ENCODE measurements around the gene TUBB1.
"Not testable (repeated sequence)": the region's sequence is repeated elsewhere in the genome, so short reads cannot be mapped to it uniquely, and the experiment has no call there.

The TUBB1 gene

DNA sequence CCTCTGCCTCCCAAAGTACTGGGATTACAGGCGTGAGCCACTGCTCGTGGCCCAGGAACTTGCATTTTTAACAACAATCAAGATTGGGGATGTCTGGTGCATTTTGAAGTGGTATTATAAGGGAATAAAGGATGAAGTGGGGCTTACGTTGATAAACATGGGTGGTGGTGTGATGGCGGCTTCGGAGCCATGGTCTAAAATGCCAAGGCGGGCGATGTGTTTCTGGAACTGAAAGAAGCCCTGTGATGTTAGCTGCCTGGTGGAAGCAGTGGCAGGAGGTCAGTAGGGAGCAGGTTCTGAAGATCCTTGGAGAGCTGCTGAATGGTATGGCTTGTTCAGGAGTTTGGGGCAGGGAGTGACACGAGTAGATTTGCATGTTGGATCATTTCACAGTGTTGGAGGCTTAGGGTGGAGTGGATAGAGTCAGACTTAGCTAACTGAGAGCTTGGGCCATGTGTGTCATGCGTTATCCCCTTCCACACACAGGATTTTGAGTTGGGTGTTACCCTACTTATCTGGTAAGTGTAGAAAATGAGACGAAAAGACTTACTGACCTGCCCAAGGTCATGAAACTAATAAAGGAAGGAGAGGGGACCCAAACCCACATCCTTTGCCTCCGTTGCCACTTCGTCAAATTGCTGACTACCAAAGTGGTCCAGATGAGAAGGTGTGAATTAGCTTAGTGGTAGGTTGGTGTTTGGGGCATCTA lies 36.7 kb upstream of the TUBB1 start:
- Histone ChIP-seq H3K4me3 (ENCODE audit: low read depth, low read length) (peak overlapping the region; percentile 97), H3K9me3 (no peaks in the 10 kb centered on the region), H3K27me3 (no peaks in the 10 kb centered on the region), H3K4me1 (peaks cover 23% of the 10 kb centered on the region), H3K36me3 (peaks cover 23% of the 10 kb centered on the region)
- DNase-seq: no peak
- no peak for TF ChIP-seq CTCF (IDR thresholded peaks at IDR 0.05; ENCODE audit: low read depth, low read length)

DNA sequence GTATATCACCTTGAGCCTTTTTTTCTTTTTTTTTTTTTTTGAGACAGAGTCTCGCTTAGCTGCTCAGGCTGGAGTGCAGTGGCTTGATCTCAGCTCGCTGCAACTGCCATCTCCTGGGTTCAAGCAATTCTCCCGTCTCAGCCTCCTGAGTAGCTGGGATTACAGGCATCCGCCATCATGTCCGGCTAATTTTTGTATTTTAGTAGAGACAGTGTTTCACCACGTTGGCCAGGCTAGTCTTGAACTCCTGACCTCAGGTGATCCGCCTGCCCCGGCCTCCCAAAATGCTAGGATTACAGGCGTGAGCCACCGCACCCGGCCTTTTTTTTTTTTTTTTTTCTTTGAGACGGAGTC lies 36.1 kb upstream of the TUBB1 start:
- Histone ChIP-seq H3K4me1 (peaks cover 25% of the 10 kb centered on the region), H3K36me3 (peaks cover 28% of the 10 kb centered on the region)
- DNase-seq; H3K4me3 ChIP-seq (ENCODE audit: low read depth, low read length); H3K27me3 ChIP-seq; H3K9me3 ChIP-seq: not testable (repeated sequence)

DNA sequence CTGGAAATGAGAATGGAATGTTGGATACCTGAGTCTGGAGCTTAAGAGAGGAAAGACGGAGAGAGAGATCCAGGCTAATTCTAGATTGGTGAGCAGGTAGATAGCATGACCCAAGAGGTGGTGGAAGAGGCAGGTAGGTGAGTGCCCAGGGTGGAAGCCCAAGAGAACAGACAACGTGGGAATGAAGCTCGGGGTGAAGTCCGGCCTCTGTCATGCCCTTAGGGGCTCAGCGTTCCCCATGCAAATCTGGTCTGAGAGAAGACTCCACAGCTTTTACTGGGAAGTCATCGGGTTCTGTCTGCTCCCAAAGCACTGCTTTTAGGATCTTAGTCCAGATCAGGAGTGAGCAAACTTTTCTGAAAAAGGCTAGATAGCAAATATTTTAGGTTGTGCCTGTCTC lies 34.5 kb upstream of the TUBB1 start:
- TF ChIP-seq CTCF (IDR thresholded peaks at IDR 0.05; ENCODE audit: low read depth, low read length): no peak
- DNase-seq: no peak
- Histone ChIP-seq H3K4me1 (peaks cover 25% of the 10 kb centered on the region), H3K4me3 (ENCODE audit: low read depth, low read length) (no peak overlapping the region), H3K36me3 (peaks cover 44% of the 10 kb centered on the region), H3K27me3 (no peaks in the 10 kb centered on the region), H3K9me3 (no peaks in the 10 kb centered on the region)

GRCh38 chr20:58985656-58986055 lies 33.6 kb upstream of the TUBB1 start:
- Histone ChIP-seq H3K4me1 (peaks cover 25% of the 10 kb centered on the region), H3K4me3 (ENCODE audit: low read depth, low read length) (no peak overlapping the region), H3K27me3 (no peaks in the 10 kb centered on the region), H3K9me3 (no peaks in the 10 kb centered on the region), H3K36me3 (peaks cover 52% of the 10 kb centered on the region)
- DNase-seq: no peak
- no peak for TF ChIP-seq CTCF (IDR thresholded peaks at IDR 0.05; ENCODE audit: low read depth, low read length)

DNA sequence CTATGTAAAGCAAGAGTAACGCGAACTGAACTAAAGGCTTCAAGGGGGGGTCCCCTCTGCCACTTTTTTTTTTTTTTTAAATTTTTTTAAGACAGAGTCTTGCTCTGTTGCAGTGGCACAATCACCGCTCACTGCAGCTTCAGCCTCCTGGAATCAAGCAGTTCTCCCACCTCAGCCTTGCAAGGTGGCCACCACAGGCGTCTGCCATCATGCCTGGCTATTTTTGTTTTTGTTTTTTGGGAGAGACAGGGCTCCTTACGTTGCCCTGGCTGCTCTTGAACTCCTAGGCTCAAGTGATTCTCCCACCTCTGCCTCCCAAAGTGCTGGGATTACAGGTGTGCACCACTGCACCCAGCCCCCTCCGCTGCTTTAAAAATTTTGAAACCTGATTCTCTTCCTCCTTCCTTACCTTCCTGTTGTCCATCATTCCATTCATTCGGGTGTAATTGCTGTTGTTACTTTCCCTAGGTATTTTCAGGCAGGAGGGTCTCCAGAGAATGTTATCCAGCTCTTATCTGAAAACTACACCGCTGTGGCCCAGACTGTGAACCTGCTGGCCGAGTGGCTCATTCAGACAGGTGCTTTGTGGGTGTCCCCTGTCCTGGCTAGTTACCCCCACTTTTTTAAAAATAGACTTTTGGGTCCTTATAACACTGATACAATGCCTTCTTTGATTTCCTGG lies 32.8 kb upstream of the TUBB1 start:
- peaks cover 60% of the 10 kb centered on the region for H3K36me3 ChIP-seq

DNA sequence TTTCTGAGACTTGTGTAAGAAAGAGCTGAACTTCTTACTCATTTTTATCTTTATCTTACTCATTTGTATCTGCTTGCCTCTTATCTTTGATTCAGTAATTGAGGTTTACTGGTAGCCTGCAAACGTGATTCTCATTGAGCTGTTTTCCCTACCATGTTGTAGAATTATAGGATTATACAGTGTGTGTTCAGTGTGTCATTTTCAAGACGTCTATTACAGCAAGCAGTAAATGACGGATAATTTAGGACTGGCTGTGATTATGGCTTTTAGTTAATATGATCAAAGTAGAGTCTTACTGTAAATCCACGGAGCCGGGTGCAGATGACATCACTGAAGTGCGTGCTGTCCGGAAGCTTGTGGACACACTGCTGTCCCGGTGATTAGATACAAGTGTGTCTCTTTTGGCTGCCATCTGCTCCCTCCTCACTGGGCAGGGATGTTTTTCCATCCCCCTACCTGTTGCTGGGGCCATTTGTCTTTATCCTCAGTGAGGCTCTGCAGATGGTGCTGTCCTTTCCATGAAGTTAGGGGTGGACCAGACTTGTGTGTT lies 32.2 kb upstream of the TUBB1 start:
- DNase-seq: peak; percentile 38
- Histone ChIP-seq H3K9me3 (no peaks in the 10 kb centered on the region), H3K36me3 (peaks cover 66% of the 10 kb centered on the region), H3K27me3 (no peaks in the 10 kb centered on the region), H3K4me3 (ENCODE audit: low read depth, low read length) (no peak overlapping the region), H3K4me1 (peaks cover 25% of the 10 kb centered on the region)
- no peak for TF ChIP-seq CTCF (IDR thresholded peaks at IDR 0.05; ENCODE audit: low read depth, low read length)

More for the DNA sequence above, 32.8 kb upstream of the TUBB1 start:
- no peak for DNase-seq
- no peaks in the 10 kb centered on the region for H3K9me3 ChIP-seq
- H3K27me3 ChIP-seq: no peaks in the 10 kb centered on the region
- no peak for TF ChIP-seq CTCF (IDR thresholded peaks at IDR 0.05; ENCODE audit: low read depth, low read length)
- peaks cover 25% of the 10 kb centered on the region for H3K4me1 ChIP-seq
- H3K4me3 ChIP-seq (ENCODE audit: low read depth, low read length): no peak overlapping the region

Data from BE2C (cell line).